SHP77 treated with DMSO at 0.1 percent for 48 hours (cell line): ENCODE data around the gene SKA3.
"Not testable (repeated sequence)": the region's sequence is repeated elsewhere in the genome, so short reads cannot be mapped to it uniquely, and the experiment has no call there.

ENCODE experiments used
- DNase-seq: peaks from one replicate; lab custom pipeline; 2025; lab: John Stamatoyannopoulos, UW

Gene SKA3

DNA sequence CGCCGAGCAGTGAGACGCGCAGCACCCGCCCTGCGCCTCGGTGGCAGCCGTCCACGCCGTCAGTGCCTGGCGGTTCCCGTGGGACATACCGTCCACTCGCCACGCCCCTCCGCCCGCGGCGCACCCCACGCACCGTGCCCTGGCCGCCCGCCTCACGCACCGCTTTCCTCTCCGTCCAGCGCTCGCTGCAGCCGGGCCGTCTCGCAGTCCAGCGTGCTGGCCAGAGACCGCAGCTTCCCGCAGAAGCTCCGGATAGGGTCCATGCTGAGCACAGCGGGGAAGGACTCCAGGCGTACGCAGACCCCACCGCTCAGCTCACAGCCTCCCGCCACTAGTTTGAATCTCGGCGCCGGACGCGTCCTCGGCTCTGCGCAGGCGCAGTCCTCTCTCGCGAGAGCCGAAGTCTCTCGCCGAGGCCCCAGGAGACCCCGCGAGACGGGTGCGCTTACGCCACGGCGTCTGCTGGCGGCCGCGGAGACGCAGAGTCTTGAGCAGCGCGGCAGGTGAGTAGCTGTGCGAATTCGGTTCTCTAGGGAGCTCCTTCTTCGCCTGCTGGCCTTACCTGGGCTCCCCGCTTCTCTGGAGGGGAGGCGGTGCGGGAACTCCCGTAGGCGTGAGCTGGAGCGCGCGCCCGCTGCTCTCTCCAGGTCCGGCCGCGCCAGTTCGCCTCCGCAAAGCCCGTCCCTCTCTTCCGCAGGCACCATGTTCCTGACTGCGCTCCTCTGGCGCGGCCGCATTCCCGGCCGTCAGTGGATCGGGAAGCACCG is at the start of gene SKA3, which contains the start of gene MRPL57:
SKA3 (minus strand) TSS at position 338 of the 767 bp plus-strand sequence; CDS start at position 263, 75 bp downstream.
MRPL57 (plus strand) TSS at position 444 of the 767 bp plus-strand sequence; CDS start at position 703, 259 bp downstream.
- DNase-seq, result peak; percentile 83

DNA sequence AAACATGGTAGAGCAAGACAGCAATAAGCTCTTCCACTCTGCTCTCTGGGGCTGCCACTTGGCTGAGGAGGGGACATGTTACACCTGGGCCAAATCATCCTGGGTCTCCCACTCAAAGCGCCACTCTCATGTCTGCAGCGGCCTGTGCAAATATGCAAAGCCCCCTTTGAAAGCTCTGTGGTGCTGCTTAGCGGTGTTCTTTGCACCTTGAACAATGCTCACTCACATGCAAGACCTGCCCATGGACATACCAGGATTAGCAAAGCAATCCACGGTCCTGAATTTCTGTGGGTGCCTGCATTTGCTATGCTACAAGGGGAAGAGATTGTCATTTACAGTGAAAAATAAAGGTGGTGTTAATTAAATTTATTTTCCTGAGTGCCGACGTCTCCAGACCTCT is 48.7 kb upstream of the SKA3 start:
- no peak for DNase-seq

DNA sequence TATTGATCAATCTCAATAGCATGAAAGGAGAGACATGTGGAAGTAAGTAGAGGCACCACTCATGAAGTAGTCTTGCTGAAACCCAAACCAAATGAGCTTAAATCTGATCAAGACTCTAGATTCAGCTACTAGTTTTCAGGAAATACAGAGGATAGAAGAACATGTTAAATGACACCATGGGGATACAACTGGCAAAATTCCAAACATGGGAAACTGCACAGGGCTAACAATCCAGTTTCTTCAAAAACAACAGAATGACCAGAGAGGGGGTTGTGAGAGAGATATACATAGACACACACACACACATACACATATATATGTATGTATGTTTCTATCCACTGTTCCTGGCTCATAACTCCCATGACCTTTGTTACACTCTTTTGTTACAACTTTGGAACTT is 44.9 kb upstream of the SKA3 start:
- no peak for DNase-seq

DNA sequence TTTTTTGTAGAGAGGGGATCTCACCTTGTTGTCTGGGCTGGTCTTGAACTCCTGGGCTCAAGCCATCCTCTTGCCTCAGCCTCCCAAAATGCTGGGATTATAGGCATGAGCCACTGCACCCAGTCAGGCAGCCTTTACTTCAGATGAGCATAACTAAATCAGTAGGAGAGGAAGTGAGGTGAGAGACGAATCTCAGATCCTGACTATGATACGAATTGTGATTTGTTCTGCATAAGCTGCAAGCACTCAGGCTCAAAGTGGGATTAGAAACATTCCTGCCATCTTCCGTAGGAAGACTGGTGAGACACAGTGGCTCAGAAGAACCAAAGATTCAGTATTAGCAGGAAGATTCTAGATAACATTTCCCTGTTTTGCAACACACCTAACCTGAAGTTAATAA is 43.4 kb upstream of the SKA3 start:
- not testable (repeated sequence) for DNase-seq

DNA sequence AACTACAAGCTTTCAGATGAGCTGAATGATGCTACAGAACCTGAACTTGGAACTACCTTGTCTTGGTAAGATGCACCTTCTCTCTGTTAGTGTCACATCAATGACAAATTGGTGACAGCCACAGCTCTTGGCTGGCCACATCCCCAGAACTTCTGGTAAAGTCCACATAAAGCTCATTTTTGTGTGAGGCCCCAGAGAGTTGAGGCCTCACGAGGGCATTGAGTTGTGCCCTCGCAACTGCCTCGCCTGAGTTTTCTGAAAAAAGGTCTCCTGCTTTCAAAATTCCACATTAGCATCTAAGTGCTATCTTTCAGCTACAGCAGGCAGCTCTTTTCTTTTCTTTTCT is 42.7 kb upstream of the SKA3 start:
- DNase-seq, result no peak

DNA sequence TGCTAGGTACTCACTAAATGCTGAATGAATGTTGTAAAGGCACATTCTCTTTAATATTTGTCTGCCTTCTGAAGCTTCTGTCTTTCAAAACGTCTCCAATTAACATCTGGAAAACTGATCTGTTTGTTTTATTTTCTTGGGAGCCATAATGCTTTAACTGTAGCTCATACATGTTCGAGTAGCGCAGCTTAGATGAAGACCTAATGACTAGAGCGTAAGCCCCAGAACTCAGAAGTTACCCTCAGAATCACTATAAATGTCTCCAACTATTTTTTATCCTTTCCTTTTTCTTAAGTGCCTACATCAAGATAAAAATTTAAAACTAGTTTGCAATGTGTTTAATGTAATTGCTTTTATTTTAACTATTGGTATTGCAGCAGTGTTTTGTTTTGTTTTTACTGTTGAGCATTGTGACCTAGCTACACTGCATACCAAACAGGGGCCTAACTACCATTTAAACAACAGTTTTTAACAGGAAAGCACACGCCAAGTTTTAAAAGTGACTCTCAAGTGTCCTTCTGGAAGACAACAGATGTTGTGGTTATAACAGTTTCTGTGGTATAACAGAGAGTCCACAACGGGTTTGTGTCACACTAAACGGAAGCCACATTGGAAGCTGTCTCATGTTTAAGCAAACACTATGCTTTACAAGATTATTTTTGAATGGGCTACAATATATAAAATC is 42.1 kb upstream of the SKA3 start:
- no peak for DNase-seq

DNA sequence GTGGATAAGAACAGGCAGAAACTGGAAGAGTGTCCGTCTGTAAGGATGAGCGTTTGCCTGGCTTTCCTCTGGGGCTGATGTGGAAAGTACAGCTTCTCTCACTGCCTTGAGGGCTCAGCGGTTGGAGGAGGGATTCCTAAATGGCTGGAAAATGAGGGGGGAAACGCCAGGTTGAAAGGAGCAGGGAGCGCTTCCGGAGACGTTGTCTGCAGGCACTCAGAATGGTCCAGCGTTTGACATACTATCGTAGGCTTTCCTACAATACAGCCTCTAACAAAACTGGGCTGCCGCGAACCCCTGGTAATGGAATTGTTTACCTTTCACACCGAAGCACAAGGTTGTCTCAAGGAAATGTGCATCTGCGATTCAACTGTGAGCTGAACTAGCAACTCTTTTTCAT is 40.0 kb upstream of the SKA3 start:
- no peak for DNase-seq

DNA sequence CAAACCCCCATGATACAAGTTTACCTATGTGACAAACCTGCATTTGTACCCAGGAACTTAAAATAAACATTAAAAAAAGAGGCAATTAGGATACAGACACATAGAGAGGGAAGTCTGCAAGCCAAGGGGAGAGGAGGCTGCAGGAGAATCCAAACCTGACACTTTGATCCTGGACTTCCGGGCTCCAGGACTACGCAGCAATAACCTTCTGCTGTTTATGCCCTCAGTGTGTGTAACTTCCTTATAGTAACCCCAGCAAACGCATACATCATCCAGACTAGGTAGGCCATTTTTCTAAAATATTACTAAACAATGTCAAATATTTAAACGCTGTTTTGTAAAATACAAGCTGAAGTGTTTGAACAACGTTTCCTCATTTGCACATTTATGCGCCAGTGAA is 39.1 kb upstream of the SKA3 start:
- not testable (repeated sequence) for DNase-seq

DNA sequence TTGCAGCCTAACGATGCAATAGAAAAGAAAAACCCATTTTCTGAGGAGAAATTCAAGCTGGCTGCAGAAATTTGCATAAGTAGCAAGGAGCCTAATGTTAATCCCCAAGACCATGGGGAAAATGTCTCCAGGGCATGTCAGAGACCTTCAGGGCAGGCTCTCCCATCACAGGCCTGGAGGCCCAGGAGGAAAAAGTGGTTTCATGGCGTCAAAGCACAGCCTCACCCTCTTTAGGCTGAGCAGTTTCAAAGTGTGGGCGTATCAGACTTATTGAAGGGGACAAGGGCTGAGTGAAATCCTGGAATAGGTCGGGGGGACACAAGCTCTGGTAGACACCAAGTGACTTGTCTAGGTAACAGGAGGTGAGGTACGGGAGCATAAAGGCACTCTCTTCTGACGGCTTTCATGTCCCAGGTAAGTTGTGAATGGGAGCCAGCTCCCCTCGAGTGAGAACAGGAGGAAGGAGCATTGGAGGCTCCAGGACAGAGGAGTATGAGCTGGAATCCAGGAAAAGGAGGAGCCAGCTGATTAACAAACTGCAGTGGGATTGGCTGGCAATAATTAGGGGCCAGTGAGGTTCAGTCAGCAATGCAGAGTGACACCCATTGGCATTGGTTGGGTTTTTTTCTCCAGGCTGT is 35.9 kb upstream of the SKA3 start:
- no peak for DNase-seq

DNA sequence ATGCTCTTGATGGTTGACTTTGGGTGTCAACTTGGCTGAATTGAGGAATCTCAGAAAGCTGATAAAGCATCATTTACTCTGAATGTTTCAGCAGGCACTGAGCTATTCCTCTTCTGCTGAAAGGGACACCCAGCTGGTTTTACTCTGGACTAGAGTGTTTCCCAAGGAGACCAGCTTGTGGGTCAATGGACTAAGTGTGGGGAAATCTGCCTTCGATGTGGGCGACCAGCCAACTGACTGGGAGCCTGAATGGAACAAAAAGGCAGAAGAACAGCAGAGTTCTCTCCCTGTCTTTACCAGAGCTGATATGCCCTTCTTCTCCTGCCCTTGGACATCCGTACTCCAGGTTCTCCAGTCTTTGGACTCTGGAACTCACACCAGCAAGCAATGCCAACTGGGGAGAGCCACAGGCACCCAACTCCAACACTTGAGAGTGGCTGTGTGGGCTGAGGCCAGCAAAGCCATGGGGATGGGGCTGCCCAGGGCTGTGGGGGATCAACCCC is 32.4 kb upstream of the SKA3 start:
- DNase-seq, result no peak

DNA sequence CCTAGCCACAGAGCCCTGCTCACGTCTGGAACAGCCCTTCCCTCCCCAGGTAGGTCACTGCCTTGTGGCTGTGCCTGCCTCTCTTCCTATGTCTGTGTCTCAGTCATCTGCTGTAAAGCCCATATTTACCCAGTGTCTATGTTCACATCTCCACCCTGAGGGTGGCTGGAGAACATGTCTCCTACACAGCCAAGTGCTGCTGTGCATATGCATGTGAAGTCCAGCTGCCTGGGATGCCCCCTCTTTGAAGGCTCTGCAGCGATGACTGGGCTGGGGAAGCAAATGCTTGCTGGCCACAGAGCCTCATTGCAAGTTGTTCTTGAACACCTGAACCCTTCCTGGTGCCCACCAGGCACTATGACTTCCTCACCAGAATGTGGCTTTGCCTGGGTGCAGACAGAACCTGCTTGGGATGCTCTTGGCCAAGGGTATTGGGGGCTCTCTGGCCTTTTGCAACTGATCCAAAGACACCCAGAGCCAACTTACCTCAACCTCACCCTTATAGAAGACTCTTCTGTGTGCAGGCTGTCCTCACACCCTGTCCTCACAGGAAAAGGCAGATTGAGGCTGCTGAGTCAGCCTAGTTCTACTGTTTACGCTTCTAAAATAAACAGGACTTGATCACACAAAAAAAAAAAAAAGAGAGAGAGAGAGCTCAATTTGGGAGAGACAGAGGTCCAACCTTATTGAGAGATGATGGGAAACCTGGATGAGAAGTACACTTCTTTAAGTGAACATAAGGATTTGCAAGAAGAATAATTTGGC is 26.6 kb upstream of the SKA3 start:
- no peak for DNase-seq

DNA sequence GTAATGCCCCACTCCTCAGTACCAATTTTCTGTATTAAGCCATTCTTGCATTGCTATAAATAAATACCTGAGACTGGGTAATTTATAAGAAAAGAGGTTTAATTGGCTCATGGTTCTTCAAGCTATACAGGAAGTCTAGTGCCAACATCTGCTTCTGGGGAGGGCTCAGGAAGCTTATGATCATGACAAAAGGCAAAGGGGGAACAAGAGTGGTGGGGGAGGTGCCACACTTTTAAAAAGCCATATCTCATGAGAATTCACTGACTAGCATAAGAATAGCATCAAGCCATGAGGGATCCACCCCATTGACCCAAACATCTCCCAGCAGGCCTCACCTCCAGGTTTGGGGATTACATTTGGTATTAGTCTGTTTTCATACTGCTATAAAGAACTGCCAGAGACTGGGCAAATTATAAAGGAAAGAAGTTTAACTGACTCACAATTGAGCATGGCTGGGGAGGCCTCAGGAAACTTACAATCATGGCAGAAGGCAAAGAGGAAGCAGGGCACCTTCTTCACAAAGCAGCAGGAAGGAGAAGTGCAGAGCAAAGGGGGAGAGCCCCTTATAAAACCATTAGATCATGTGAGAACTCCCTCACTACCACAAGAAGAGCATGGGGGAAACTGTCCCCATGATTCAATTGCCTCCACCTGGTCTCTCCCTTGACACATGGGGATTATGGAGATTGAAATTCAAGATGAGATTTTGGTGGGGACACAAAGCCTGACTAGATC is 25.3 kb upstream of the SKA3 start:
- not testable (repeated sequence) for DNase-seq

DNA sequence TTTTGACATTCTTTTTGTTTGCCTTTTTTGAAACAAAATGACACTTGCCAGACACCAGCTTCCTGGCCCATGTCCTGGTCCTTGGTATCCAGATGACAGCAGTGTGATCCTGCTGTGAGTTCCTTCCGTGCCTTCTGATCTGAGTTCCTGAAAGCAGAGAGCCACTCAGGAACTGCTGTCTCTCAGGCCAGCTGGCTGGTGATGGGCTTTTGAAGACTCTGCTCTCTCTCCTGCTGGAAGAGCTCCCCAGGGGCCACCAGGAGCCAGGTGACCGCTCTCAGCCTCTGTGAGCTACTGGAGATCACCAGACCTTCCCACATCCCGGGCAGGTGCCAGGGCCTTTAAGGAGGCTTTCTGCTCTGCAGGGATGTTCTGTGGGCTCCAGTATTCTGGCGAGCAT is 22.0 kb upstream of the SKA3 start:
- DNase-seq, result not testable (repeated sequence)

DNA sequence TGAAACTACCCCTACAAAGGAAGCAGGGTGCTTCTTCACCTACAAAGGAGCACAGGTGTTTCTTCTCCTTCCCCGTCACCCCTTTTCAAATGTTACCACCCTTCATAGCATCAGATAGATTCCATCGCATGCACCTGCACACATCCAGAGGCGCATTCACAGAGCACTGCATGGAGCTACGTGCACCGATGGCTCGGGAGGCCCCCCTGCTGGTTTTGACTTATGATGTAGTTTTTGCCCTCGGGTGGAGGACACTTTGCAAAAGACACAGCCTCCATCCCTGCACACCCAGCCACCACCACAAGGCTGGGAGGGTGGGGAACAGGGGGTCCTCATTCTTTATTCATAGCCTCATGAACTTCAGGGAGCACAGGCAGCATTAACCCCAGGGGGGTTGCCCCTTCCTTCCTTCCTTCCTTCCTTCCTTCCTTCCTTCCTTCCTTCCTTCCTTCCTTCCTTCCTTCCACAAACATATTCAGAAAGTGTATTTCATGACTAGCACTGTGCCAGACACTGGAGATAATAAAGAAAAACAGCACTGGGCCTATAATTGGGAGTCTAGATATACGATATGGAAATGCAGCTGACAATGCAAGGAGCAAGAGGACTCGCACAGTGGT is 21.4 kb upstream of the SKA3 start:
- not testable (repeated sequence) for DNase-seq

DNA sequence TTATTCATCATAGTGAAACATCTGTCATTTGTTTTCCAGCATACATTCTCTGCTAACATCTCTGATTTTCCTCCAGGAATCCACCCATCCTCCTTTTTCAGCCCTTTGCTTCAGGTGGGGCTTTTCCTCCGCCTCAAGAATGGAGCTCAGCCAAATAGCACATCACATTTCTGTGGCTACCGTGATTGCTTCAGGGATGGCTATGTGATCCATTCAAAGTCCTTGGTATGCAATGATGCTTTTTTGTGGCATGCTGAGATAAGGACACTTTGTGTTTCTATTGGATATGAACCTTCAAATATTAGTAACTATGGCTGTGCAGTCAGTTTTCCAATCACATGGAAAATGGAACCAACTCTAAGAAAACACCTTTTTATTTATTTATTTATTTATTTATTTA is 18.4 kb upstream of the SKA3 start:
- not testable (repeated sequence) for DNase-seq

DNA sequence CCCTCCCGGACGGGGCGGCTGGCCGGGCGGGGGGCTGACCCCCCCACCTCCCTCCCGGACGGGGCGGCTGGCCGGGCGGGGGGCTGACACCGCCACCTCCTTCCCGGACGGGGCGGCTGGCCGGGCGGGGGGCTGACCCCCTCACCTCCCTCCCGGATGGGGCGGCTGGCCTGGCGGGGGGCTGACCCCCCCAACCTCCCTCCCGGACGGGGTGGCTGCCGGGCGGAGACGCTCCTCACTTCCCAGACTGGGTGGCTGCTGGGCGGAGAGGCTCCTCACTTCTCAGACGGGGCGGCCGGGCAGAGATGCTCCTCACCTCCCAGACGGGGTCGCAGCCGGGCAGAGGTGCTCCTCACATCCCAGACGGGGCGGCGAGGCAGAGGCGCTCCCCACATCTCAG is 10.1 kb upstream of the SKA3 start:
- not testable (repeated sequence) for DNase-seq

DNA sequence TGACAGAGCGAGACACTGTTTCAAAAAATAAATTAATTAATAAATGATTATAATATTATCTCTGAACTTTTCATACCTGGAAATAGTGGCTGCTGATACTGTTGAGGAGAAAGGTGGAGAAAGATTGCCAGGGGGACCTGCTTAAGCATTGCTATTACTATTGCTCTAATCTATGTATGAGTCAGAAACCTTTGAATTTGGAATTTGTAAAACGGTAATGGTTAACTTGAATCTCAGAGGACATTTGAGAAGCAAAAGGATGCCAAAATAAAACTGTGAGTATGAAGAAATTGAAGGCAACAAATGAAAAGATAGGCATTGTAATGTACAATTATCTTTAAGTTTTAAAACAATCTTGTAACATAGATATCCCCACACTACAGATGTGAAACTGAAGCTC is 5.3 kb upstream of the SKA3 start:
- no peak for DNase-seq

DNA sequence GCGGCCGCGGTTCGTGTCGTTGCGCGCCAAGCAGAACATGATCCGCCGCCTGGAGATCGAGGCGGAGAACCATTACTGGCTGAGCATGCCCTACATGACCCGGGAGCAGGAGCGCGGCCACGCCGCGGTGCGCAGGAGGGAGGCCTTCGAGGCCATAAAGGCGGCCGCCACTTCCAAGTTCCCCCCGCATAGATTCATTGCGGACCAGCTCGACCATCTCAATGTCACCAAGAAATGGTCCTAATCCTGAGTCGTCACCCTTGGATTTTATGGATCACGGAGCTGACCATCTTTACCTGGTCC is 581 bp upstream of the SKA3 start:
- no peak for DNase-seq

DNA sequence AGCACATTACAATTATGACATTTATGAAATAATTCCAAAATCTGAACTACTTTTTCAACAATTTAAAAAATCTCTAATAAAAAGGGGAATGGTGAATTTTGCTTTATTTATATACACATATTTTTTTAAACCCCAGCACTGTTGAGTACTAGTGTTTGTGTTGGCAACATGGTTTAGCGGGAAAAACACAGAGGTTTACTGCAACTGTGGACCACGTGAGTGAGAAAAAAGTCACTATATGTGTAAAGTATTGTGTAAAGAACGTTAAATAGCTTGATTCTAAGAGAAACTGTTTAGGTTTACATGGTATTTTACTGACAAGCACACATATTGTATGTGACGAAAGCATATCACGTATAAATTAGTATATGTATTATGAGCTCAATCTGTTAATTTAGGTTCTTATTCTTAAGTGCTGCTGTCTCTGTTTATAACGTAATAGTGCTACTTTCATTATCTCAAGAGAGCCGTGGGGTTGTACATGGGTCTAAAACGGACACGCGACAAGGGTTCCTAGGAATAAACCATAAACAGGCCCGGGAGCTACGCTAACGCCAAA is 617 bp downstream of the SKA3 start:
- DNase-seq, result no peak

DNA sequence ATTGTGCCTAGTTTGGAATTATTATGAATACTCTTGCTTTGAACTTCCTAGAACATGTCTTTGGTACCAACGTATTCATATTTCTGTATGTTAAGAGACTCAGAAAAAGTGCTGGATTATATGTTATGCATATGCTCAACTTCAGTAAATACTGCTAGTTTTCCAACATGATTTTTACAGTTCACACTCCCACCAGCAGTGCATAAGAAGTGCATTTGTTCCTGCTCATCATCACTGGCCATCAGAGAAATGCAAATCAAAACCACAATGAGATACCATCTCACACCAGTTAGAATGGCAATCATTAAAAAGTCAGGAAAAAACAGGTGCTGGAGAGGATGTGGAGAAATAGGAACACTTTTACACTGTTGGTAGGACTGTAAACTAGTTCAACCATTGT is 2.6 kb downstream of the SKA3 start:
- not testable (repeated sequence) for DNase-seq

DNA sequence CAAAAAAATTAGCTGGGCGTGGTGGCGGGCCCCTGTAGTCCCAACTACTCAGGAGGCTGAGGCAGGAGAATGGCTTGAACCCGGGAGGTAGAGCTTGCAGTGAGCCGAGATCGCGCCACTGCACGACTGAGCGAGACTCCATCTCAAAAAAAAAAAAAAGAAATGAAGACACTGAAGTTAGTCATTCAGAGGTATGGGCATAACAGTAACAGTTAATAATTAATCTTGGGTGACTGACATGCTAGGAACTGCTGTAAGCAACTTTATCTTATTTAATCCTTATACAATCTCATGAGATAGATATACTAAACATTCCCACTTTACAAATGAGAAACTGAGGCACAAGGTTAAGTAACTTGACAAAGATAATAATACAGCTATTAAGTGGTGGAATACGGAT is 4.9 kb downstream of the SKA3 start:
- no peak for DNase-seq
